ENCODE data around the gene OLFM3. TPM values are rescaled to one million over a fixed set of nuclear protein-coding genes. Genes with fewer than 3 reads are reported as not detected.

OLFM3 gene
- total RNA-seq, 4 donors from 2014 or later: 0.23 to 1.2 (median 0.34) TPM

- no peak for TF ChIP-seq CTCF (IDR thresholded peaks at IDR 0.05)
- no peak for TF ChIP-seq POLR2A (IDR thresholded peaks at IDR 0.05; ENCODE audit: low read depth)
- no peak for TF ChIP-seq POLR2AphosphoS5 (IDR thresholded peaks at IDR 0.05)
- TF ChIP-seq EP300 (IDR thresholded peaks at IDR 0.05): no peak
- Histone ChIP-seq H3K4me3 (no peak overlapping the region), H3K27ac (replicated peaks in 1 of 4) (no peak overlapping the region), H3K4me1 (no peaks in the 10 kb centered on the region), H3K36me3 (no peaks in the 10 kb centered on the region), H3K27me3 (no peaks in the 10 kb centered on the region), H3K9me3 (no peaks in the 10 kb centered on the region)
- no peak for DNase-seq (ENCODE audit: extremely low spot score)
- WGBS: 46% methylated on average over 3 of the region's 3 CpGs
- intact Hi-C loops (cut with DNase I): no loop called here
Measured at GRCh38 chr1:101942516-101943193, 54.1 kb downstream of the OLFM3 start.

GRCh38 chr1:101938681-101939080 lies 58.0 kb downstream of the OLFM3 start:
- no peak overlapping the region for H3K4me3 ChIP-seq
- intact Hi-C loops (cut with DNase I): no loop called here
- no peak for DNase-seq (ENCODE audit: extremely low spot score)
- H3K9me3 ChIP-seq: no peaks in the 10 kb centered on the region
- no peak overlapping the region for H3K27ac ChIP-seq (replicated peaks in 1 of 4)
- no peaks in the 10 kb centered on the region for H3K27me3 ChIP-seq
- 75% methylated on average over 1 of the region's 1 CpG for WGBS
- no peaks in the 10 kb centered on the region for H3K4me1 ChIP-seq
- no peaks in the 10 kb centered on the region for H3K36me3 ChIP-seq
- TF ChIP-seq CTCF (IDR thresholded peaks at IDR 0.05) (no peak), POLR2A (IDR thresholded peaks at IDR 0.05; ENCODE audit: low read depth) (no peak), POLR2AphosphoS5 (IDR thresholded peaks at IDR 0.05) (no peak), EP300 (IDR thresholded peaks at IDR 0.05) (no peak)

- no peak overlapping the region for H3K27ac ChIP-seq (replicated peaks in 1 of 4)
- no peaks in the 10 kb centered on the region for H3K27me3 ChIP-seq
- intact Hi-C loops (cut with DNase I): no loop called here
- TF ChIP-seq CTCF (IDR thresholded peaks at IDR 0.05): no peak
- no peak for TF ChIP-seq POLR2AphosphoS5 (IDR thresholded peaks at IDR 0.05)
- TF ChIP-seq POLR2A (IDR thresholded peaks at IDR 0.05; ENCODE audit: low read depth): no peak
- TF ChIP-seq EP300 (IDR thresholded peaks at IDR 0.05): no peak
- no peak overlapping the region for H3K4me3 ChIP-seq
- WGBS: 29% methylated on average over 1 of the region's 1 CpG
- H3K4me1 ChIP-seq: no peaks in the 10 kb centered on the region
- H3K36me3 ChIP-seq: no peaks in the 10 kb centered on the region
- no peak for DNase-seq (ENCODE audit: extremely low spot score)
- no peaks in the 10 kb centered on the region for H3K9me3 ChIP-seq
Measured at GRCh38 chr1:101929343-101929742, 67.4 kb downstream of the OLFM3 start.

GRCh38 chr1:101928829-101929228 lies 67.9 kb downstream of the OLFM3 start:
- H3K36me3 ChIP-seq: no peaks in the 10 kb centered on the region
- H3K27me3 ChIP-seq: no peaks in the 10 kb centered on the region
- H3K27ac ChIP-seq (replicated peaks in 1 of 4): no peak overlapping the region
- H3K9me3 ChIP-seq: no peaks in the 10 kb centered on the region
- no peak overlapping the region for H3K4me3 ChIP-seq
- TF ChIP-seq CTCF (IDR thresholded peaks at IDR 0.05) (no peak), EP300 (IDR thresholded peaks at IDR 0.05) (no peak), POLR2AphosphoS5 (IDR thresholded peaks at IDR 0.05) (no peak), POLR2A (IDR thresholded peaks at IDR 0.05; ENCODE audit: low read depth) (no peak)
- intact Hi-C loops (cut with DNase I): no loop called here
- WGBS: 75% methylated on average over 1 of the region's 1 CpG
- DNase-seq (ENCODE audit: extremely low spot score): no peak
- no peaks in the 10 kb centered on the region for H3K4me1 ChIP-seq

- Histone ChIP-seq H3K9me3 (no peaks in the 10 kb centered on the region), H3K27ac (replicated peaks in 1 of 4) (no peak overlapping the region), H3K4me3 (no peak overlapping the region), H3K4me1 (no peaks in the 10 kb centered on the region), H3K36me3 (no peaks in the 10 kb centered on the region), H3K27me3 (no peaks in the 10 kb centered on the region)
- no peak for DNase-seq (ENCODE audit: extremely low spot score)
- TF ChIP-seq POLR2A (IDR thresholded peaks at IDR 0.05; ENCODE audit: low read depth): no peak
- TF ChIP-seq CTCF (IDR thresholded peaks at IDR 0.05): no peak
- no peak for TF ChIP-seq POLR2AphosphoS5 (IDR thresholded peaks at IDR 0.05)
- no peak for TF ChIP-seq EP300 (IDR thresholded peaks at IDR 0.05)
- intact Hi-C loops (cut with DNase I): no loop called here
Measured at GRCh38 chr1:101924700-101925099, 72.0 kb downstream of the OLFM3 start.

Data from esophagus muscularis mucosa (tissue), 4 donors.